Fibroblast of villous mesenchyme (primary cell): ENCODE results near the gene MANBA. TPM values are rescaled to one million over a fixed set of nuclear protein-coding genes. Genes with fewer than 3 reads are reported as not detected.

ENCODE experiments used
- DNase-seq: peaks from one replicate; pipeline ENCODE4 v3.0.0-alpha.2; 2010; ENCODE audit warnings: low read depth
- H3K4me3 ChIP-seq: 2 replicates; pipeline ENCODE4 v1.5.1; 2011; ENCODE audit warnings: low read depth, mild to moderate bottlenecking, low read length
- total RNA-seq: library from RNA; depleted of rRNA; stranded (reverse); fragments of >200 nt; gene quantifications from 2 replicates; pipeline ENCODE4 v1.2.3, GENCODE V29; 2012
- TF ChIP-seq, protein P1 (sequence below): IDR thresholded peaks from 2 replicates; pipeline ENCODE4 v1.5.1; 2012; ENCODE audit warnings: low read depth, mild to moderate bottlenecking, low read length; ENCODE audit not compliant: insufficient read depth

Gene MANBA
- total RNA-seq, 1 donor = 53.5 TPM

DNA sequence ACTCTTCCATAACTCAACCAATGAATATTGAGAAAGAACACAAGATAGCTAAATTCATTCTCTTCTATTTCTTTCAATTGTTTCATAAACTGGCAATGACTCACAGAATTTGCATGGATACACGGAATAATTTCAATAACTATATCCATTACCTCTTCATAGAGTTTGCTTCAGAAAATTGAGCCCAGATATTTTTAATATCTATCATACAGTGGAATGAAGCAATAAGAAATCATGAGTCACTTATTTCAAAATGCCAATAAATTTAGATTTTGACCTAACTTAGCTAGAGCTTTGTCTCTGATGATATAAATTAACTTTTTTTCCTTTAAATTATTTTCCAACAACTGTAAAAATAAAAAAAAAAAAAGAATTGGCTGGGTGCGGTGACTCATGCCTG, 22.2 kb upstream of the MANBA start:
- TF ChIP-seq, protein P1, sequence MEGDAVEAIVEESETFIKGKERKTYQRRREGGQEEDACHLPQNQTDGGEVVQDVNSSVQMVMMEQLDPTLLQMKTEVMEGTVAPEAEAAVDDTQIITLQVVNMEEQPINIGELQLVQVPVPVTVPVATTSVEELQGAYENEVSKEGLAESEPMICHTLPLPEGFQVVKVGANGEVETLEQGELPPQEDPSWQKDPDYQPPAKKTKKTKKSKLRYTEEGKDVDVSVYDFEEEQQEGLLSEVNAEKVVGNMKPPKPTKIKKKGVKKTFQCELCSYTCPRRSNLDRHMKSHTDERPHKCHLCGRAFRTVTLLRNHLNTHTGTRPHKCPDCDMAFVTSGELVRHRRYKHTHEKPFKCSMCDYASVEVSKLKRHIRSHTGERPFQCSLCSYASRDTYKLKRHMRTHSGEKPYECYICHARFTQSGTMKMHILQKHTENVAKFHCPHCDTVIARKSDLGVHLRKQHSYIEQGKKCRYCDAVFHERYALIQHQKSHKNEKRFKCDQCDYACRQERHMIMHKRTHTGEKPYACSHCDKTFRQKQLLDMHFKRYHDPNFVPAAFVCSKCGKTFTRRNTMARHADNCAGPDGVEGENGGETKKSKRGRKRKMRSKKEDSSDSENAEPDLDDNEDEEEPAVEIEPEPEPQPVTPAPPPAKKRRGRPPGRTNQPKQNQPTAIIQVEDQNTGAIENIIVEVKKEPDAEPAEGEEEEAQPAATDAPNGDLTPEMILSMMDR = no peak
- DNase-seq = no peak
- H3K4me3 ChIP-seq = no peak overlapping the region

DNA sequence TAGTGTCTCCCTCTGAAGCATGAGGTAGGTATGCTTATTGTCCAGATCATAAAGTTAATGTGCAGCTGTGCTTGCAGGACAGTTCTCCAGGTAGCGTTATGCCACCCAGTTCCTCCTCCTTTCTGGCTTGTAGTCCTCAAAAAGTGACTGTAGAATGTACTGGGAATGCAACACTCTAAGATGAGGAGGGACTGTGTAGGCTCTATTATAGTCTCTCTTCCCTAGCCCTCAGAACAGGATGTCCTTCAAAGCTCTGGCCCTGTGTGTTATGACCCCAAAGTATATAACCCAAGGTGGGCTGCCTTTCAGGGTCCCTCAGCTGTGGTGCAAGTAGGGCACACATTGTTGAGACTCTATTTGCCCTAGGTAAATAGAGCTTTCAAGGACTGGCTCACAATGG, 20.8 kb upstream of the MANBA start:
- TF ChIP-seq, protein P1 = no peak
- no peak for DNase-seq
- H3K4me3 ChIP-seq = no peak overlapping the region

DNA sequence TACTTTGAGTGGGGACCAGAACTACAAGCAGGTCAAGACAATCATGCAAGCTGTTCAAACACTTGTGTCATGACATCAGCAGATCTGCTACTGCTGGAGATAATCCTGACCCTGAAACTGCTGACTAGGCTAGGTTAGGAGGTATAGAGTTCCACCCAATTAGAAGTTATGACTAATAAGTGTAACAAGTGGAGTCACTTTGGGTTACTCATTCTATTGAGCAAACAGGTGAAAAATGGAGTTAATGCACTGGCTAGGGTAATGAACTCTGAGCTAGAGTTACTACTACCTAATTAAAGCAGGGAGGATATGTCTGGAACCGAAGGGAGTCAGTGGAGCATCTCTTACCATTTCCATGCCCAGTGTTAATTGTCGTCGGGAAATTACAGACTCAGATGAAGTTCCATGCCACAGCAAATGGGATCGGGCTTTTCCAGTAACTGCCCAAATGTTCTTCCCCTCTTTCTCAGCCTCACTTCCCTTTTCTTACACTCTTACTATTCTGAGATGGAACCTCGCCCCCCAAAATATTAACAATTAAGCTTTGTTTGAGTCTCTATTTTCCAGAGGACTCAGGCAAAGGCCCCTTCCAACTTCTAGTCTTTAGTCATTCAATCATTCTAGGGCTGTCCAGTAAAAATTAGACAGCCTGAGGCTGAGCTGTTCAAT, 19.8 kb upstream of the MANBA start:
- TF ChIP-seq, protein P1 = no peak
- DNase-seq = peak; percentile 21
- no peak overlapping the region for H3K4me3 ChIP-seq

DNA sequence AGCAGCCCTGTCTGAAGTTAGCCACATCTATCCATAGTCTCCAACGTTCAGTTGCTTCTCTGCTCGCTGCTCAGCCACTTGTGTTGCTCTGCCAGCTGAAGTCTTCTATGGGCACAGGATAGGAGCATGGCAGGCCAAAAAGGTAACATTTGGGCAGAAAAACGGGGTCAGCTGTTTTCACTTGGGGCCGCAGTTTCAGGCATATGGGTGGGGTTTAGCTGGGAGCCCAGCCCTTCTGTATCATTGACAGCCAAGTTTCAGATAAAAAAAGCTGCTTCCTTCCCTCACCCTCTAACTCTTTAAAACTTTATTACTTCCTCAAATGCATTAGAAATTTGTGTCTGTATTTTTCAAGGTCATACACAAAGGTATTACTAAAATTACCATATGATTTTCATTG, 18.4 kb upstream of the MANBA start:
- no peak overlapping the region for H3K4me3 ChIP-seq
- TF ChIP-seq, protein P1 = no peak
- DNase-seq = no peak

DNA sequence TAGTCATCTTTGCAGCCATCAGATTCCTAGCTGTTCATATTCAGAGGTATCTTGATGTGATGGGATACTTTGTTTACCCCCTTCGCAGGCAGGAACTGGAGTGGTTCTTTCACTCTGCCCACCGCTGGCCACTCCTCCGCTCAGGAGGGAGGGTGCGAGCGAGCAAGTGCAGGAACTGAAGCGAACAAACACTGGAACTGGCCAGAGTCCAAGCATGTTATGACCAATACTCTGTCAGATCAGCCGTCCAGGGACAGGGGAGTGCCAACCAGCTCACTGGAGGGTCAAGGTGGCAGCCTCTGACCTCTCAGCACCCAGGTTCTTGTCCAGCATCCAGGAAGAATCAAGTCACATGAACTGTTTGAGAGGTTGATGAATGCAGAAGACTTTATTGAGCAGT, 18.0 kb upstream of the MANBA start:
- no peak overlapping the region for H3K4me3 ChIP-seq
- TF ChIP-seq, protein P1 = no peak

DNA sequence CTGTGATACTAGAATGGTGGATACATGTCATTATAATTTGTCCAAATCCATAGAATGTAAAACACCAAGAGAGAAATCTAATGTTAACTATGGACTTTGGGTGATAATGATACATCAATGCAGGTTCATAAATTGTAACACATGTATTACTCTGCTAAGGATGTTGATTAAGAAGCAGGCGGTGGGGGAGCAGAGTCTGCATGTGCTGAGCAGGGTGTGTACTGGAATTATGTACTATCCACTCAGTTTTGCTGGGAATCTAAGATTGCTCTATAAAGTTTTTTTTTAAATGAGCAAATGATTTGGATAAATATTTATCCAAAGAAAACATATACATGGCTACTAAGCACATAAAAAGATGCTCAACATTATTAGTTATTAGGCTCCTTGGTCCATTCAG, 15.0 kb upstream of the MANBA start:
- DNase-seq = no peak
- H3K4me3 ChIP-seq = no peak overlapping the region
- TF ChIP-seq, protein P1 = no peak

More for the DNA sequence above, 18.0 kb upstream of the MANBA start:
- no peak for DNase-seq

DNA sequence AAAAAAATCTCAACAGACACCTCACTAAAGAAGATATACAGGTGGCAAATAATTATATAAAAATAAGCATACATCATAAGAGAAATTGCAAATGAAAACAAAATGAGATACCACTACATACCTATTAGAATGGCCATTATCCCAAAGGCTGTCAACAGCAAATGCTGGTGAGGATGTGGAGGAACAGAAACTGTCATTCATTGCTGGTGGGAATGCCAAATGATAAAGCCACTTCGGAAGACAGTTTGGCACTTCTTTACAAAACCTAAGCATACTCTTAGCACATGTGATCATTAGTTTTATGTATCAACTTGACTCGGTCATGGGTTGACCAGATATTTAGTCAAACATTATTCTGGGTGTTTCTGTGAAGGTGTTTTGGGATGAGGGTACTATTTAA, 13.5 kb upstream of the MANBA start:
- TF ChIP-seq, protein P1 = no peak
- DNase-seq = no peak
- H3K4me3 ChIP-seq = no peak overlapping the region
